LNCaP clone FGC (cell line): ENCODE measurements around the gene MMP17.

Source experiments
- DNase-seq: peaks from one replicate; pipeline ENCODE4 v3.0.0-alpha.2; 2011; ENCODE audit warnings: low read depth
- H3K4me3 ChIP-seq: 2 replicates; pipeline ENCODE4 v1.5.1; 2011; ENCODE audit warnings: mild to moderate bottlenecking, low read depth, low read length, control low read depth
- CTCF ChIP-seq: IDR thresholded peaks from 2 replicates; pipeline ENCODE4 v1.5.1; 2012; ENCODE audit warnings: mild to moderate bottlenecking; ENCODE audit not compliant: control insufficient read depth, insufficient read depth; ENCODE audit errors: extremely low read depth

MMP17 gene

GRCh38 chr12:131834798-131835615 lies 6.8 kb downstream of the MMP17 start:
- TF ChIP-seq CTCF: no peak
- DNase-seq: peak; percentile 66
- H3K4me3 ChIP-seq: no peak overlapping the region

GRCh38 chr12:131835616-131836171 lies 7.5 kb downstream of the MMP17 start:
- TF ChIP-seq CTCF: no peak
- no peak overlapping the region for H3K4me3 ChIP-seq
- no peak for DNase-seq

- no peak overlapping the region for H3K4me3 ChIP-seq
- TF ChIP-seq CTCF: peak; percentile 18; the same call in 1 of the 2 replicates
- DNase-seq: no peak
Measured at GRCh38 chr12:131836193-131836592, 8.0 kb downstream of the MMP17 start.

- DNase-seq: no peak
- H3K4me3 ChIP-seq: no peak overlapping the region
- no peak for TF ChIP-seq CTCF
Measured at GRCh38 chr12:131836714-131837397, 8.7 kb downstream of the MMP17 start.

GRCh38 chr12:131840643-131841416 lies 12.6 kb downstream of the MMP17 start:
- TF ChIP-seq CTCF: no peak
- no peak overlapping the region for H3K4me3 ChIP-seq
- DNase-seq: no peak

GRCh38 chr12:131841547-131841946 lies 13.4 kb downstream of the MMP17 start:
- no peak for TF ChIP-seq CTCF
- no peak for DNase-seq
- H3K4me3 ChIP-seq: no peak overlapping the region
